ENCODE data around the gene AGAP1. TPM values are rescaled to one million over a fixed set of nuclear protein-coding genes. Genes with fewer than 3 reads are reported as not detected.

The AGAP1 gene
- total RNA-seq, 1 donor: 10.8 TPM

DNA sequence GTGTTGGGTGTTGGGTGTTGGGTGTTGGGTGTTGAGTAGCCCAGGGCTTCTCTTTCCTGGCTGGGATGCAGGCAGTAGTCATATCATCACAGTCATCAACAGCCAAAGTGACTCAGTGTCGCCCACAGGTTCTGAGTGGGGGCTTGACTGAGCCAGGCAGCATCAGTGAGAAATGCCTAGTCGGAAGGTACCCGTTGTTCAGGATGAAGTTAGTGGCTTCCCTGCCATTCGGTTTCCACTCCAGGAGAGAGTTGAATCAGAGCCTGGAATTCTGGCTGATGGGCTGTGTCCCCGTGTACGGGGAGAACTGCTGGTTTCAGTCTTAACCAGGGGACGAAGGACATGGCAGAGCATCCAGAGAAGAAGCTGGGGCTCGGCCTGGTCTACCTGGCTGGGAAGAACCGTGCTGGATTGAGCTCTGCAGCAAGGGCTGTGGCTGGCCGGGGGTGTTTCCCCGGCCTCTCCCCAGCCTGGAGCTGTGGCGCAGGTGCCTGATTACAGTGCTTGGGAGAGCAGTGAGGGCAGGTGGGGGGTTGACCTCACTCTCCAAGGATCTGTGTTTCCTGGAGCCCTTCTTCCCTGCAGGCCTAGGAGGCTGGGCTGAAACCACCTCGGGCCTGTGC lies 49.4 kb downstream of the AGAP1 start:
- no peak for DNase-seq (ENCODE audit: low read depth)
- TF ChIP-seq, protein P1, sequence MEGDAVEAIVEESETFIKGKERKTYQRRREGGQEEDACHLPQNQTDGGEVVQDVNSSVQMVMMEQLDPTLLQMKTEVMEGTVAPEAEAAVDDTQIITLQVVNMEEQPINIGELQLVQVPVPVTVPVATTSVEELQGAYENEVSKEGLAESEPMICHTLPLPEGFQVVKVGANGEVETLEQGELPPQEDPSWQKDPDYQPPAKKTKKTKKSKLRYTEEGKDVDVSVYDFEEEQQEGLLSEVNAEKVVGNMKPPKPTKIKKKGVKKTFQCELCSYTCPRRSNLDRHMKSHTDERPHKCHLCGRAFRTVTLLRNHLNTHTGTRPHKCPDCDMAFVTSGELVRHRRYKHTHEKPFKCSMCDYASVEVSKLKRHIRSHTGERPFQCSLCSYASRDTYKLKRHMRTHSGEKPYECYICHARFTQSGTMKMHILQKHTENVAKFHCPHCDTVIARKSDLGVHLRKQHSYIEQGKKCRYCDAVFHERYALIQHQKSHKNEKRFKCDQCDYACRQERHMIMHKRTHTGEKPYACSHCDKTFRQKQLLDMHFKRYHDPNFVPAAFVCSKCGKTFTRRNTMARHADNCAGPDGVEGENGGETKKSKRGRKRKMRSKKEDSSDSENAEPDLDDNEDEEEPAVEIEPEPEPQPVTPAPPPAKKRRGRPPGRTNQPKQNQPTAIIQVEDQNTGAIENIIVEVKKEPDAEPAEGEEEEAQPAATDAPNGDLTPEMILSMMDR (IDR thresholded peaks at IDR 0.05; ENCODE audit: insufficient read depth, low read depth, low read length): no peak
- H3K4me3 ChIP-seq (ENCODE audit: low read depth, low read length): no peak overlapping the region

DNA sequence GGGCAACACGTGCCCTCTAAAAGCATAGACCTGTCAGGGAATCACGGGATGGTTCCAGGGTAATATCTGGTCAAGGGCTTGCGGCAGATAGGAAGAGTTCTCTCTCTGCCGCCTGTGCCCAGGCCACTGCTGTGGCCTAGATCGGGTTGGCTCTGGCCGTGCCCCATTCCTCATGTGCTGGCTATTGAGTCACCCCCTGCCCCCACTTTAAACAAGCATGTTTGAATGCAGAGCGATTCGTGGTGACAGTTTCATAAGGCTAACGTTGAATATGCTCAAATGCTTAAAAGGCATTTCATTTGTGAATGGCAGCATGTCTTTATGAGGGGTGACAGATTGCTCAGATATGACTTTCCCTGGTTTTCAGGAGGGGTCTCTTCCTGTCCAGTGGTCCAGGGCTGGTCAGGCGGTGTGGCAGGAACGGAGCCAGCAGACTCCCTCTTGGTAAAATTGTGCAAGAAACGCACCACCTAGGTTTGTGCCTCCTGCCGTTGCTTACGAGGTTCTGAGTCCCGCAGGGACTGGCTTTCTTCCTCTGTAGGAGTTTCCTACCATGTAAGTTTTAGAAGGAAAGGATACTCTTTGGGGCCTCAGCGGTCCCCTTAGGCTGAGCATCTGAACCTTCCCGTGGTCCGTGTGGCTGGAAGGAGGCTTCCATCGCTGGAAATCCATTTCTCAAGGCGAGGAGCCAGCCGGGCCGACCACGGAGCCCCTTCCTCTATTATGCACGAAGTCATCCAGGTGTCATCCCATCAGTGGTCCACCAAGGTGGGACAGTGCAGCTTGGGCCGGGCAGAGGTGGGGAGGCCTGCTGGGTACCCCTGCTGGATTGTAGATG lies 50.2 kb downstream of the AGAP1 start:
- TF ChIP-seq, protein P1 (IDR thresholded peaks at IDR 0.05; ENCODE audit: insufficient read depth, low read depth, low read length): no peak
- no peak overlapping the region for H3K4me3 ChIP-seq (ENCODE audit: low read depth, low read length)
- no peak for DNase-seq (ENCODE audit: low read depth)

DNA sequence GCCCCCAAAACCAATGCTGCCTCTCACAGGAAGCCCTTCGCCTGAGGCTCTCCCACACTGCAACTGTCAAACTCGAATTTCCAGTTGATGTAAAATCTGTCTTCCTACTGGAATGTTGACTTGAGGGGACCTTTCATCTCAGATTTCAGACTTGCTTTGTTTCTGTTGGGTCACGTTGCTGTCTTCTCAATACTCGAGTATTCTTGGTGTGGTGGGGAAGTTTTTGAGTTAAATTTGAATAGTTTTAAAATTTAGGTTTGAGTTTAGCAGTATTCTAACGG lies 50.8 kb downstream of the AGAP1 start:
- DNase-seq (ENCODE audit: low read depth): no peak
- TF ChIP-seq, protein P1 (IDR thresholded peaks at IDR 0.05; ENCODE audit: insufficient read depth, low read depth, low read length): no peak
- H3K4me3 ChIP-seq (ENCODE audit: low read depth, low read length): no peak overlapping the region

DNA sequence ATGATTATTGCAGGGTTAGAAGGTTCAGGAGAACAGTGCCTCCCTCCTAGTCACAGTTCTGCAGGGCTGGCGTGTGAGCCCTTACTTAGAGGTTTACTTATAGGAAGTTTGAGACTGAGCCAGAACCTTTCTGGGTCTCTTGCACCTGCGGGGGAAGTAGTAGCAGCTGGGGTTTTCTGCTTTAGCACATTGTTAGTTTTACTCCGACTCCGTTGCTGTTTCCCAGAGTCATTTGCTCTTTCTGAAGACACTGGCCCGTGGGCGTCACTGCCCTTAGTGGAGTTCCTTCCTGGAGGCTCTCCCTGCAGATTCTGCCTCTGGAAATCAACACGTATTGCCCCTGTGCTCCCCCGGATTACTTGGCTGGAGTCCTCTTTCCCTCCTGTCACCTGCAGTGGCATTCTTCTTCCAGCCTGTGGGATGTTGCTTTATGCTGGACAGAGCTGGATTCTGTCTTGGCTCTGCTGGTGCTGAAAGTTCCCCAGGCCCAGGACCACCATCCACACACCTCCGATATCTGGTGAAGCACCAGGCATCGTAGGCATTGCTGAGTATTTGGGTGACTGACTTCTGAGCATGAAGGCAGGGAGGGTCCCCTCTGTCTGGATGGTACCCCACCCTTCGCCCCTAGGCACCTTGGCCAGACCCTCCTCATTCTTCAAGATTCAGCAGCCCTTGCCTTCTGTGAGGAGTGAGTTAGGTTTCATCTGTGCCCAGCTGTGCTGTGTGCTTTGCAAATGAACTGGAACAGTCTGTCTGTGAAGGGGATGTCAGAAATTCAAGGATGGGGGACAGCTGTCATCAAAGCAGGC lies 51.7 kb downstream of the AGAP1 start:
- no peak overlapping the region for H3K4me3 ChIP-seq (ENCODE audit: low read depth, low read length)
- DNase-seq (ENCODE audit: low read depth): no peak
- TF ChIP-seq, protein P1 (IDR thresholded peaks at IDR 0.05; ENCODE audit: insufficient read depth, low read depth, low read length): no peak

DNA sequence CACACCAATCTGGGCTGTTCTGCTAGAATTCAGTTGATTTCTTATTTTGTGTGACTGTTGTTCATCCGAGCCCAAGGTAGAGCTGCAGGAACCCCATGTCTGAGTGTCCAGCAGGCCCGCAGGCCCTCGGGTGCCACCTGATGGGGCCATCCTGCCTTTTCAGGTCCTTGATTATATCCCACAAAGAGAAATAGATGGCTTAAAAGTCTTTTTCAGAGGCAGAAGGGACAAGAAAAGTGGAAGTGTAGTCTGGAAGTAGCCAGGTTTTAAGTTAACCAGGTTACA lies 52.2 kb downstream of the AGAP1 start:
- TF ChIP-seq, protein P1 (IDR thresholded peaks at IDR 0.05; ENCODE audit: insufficient read depth, low read depth, low read length): no peak
- DNase-seq (ENCODE audit: low read depth): no peak
- H3K4me3 ChIP-seq (ENCODE audit: low read depth, low read length): no peak overlapping the region

DNA sequence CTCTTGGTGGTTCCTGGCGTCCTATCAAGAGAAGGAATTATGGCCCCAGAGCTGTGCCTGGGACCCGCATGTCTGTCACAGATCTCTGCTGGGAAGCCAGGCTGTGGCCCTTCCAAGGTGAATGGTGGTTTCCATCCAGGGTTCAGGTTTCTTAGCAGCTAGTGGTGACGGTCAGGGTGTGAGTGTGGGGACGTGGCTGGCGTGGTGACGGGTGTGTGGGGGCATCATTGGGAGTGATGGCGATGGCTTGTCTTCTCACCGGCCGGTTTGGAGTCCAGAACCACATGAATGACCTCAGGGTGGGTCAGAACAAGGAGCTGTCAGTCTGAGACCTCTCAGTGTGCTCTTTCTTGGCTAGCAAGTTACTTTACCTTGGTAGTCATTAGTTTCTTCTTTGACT lies 52.6 kb downstream of the AGAP1 start:
- no peak for DNase-seq (ENCODE audit: low read depth)
- no peak overlapping the region for H3K4me3 ChIP-seq (ENCODE audit: low read depth, low read length)
- TF ChIP-seq, protein P1 (IDR thresholded peaks at IDR 0.05; ENCODE audit: insufficient read depth, low read depth, low read length): no peak

All from fibroblast of villous mesenchyme (primary cell).